ENCODE data around the gene UNK. TPM values are rescaled to one million over a fixed set of nuclear protein-coding genes. Genes with fewer than 3 reads are reported as not detected.

UNK gene
- total and polyA plus RNA-seq, 2 donors (not counting 1 experiment from before 2014, with no cell fraction given), result 35.5 to 70.3 TPM

GRCh38 chr17:75753514-75754377, 30.9 kb upstream of the UNK start:
- Histone ChIP-seq H3K4me3 (ENCODE audit: control extremely low read depth in 1 of 5, extremely low read depth in 1 of 5, insufficient read depth in 1 of 5, low read depth in 2 of 5, low read length in 4 of 5) (peak overlapping the region in 4 of 5 experiments; percentile 55 to 84 (median 62)), H3K36me3 (replicated peaks in 1 of 2; ENCODE audit: control extremely low read depth in 1 of 2, control insufficient read depth in 1 of 2, extremely low read depth in 1 of 2, insufficient read depth in 2 of 2, low read length in 1 of 2) (peaks cover 0 to 7% of the 10 kb centered on the region in 2 experiments), H3K4me2 (replicated peaks; ENCODE audit: low read depth, low read length, poor library complexity, severe bottlenecking) (peak overlapping the region; percentile 100), H4K20me1 (ENCODE audit: control insufficient read depth, insufficient read depth, low read length, poor library complexity, severe bottlenecking) (no peaks in the 10 kb centered on the region), H3K9ac (ENCODE audit: low read length) (peak overlapping the region; percentile 76), H3K4me1 (ENCODE audit: control insufficient read depth in 2 of 2, insufficient read depth in 2 of 2, low read length in 2 of 2) (peaks cover 9 to 29% of the 10 kb centered on the region in 2 donors), H3K9me3 (ENCODE audit: control extremely low read depth in 1 of 3, control insufficient read depth in 2 of 3, insufficient read depth in 1 of 3, low read length in 2 of 3) (no peaks in the 10 kb centered on the region), H2AFZ (ENCODE audit: insufficient read depth, low read depth, low read length, poor library complexity, severe bottlenecking) (peak overlapping the region; percentile 96), H3K27me3 (replicated peaks in 1 of 4; ENCODE audit: control extremely low read depth in 1 of 4, control insufficient read depth in 3 of 4, insufficient read depth in 4 of 4, low read length in 3 of 4) (no peaks in the 10 kb centered on the region), H3K27ac (ENCODE audit: low read length in 2 of 2) (peak overlapping the region in 1 of 2 donors; percentile 19), H3K79me2 (ENCODE audit: control insufficient read depth, insufficient read depth, low read length) (no peaks in the 10 kb centered on the region)
- TF ChIP-seq EZH2 (IDR thresholded peaks at IDR 0.05; ENCODE audit: borderline replicate concordance, insufficient read depth, low read depth, low read length, poor library complexity, severe bottlenecking), result no peak
- peak; percentile 76 for TF ChIP-seq CTCF (IDR thresholded peaks at IDR 0.05)
- no peaks in the 10 kb centered on the region for H3K9me3 Mint-ChIP-seq (ENCODE audit: insufficient read depth)
- DNase-seq (peak; percentile 86), ATAC-seq (ENCODE audit: low read depth) (peak; percentile 83)
- POLR2A ChIA-PET, result interaction anchor here (0.6 to 3.4 kb wide), 18 partner anchors 11 to 1828 kb away, joined by 3 to 23 read pairs (median 6); partner anchors contain the start of genes GALK1, MRPL38, SLC25A19 and SMIM5
- peaks cover 23% of the 10 kb centered on the region for H3K4me1 Mint-ChIP-seq
- CTCF ChIA-PET, result interaction anchor here (0.5 to 5.9 kb wide), 49 partner anchors 10 to 792 kb away, joined by 3 to 87 read pairs (median 4); partner anchors contain the start of genes GALK1, MIF4GD, MRPL58 and RECQL5
- peak overlapping the region; percentile 71 for H3K4me3 Mint-ChIP-seq
- H3K27ac Mint-ChIP-seq, result no peak overlapping the region
- intact Hi-C loops (cut with micrococcal nuclease), result loop anchor here (1.0 to 10.0 kb wide), 2 partner anchors 74 to 251 kb away; partner anchors contain the start of gene CDK3
- 7% methylated on average over 76 of the region's 76 CpGs for WGBS (ENCODE audit: insufficient coverage)
- peaks cover 4% of the 10 kb centered on the region for H3K27me3 Mint-ChIP-seq

Measured in B cell (primary cell).